NCI-H1092 treated with DMSO at 0.1 percent for 48 hours (cell line): ENCODE measurements around the gene DCBLD1.
"Not testable (repeated sequence)": the region's sequence is repeated elsewhere in the genome, so short reads cannot be mapped to it uniquely, and the experiment has no call there.

Experiments used
- DNase-seq: peaks from one replicate; lab custom pipeline; 2025; lab: John Stamatoyannopoulos, UW

The DCBLD1 gene

GRCh38 chr6:117501722-117502121, 19.2 kb downstream of the DCBLD1 start:
- no peak for DNase-seq

GRCh38 chr6:117502580-117502979, 20.1 kb downstream of the DCBLD1 start:
- DNase-seq, result no peak

- no peak for DNase-seq
These were observed 20.7 kb downstream of the DCBLD1 start for GRCh38 chr6:117503211-117503610.

- no peak for DNase-seq
These were observed 22.1 kb downstream of the DCBLD1 start for GRCh38 chr6:117504478-117505144.

GRCh38 chr6:117505311-117505710, 22.8 kb downstream of the DCBLD1 start:
- no peak for DNase-seq

GRCh38 chr6:117506180-117506835, 23.8 kb downstream of the DCBLD1 start:
- DNase-seq, result no peak

GRCh38 chr6:117506907-117507306, 24.4 kb downstream of the DCBLD1 start:
- DNase-seq, result no peak

- no peak for DNase-seq
These were observed 26.0 kb downstream of the DCBLD1 start for GRCh38 chr6:117508450-117508971.

GRCh38 chr6:117509021-117509420, 26.5 kb downstream of the DCBLD1 start:
- DNase-seq, result no peak

- DNase-seq, result no peak
These were observed 29.8 kb downstream of the DCBLD1 start for GRCh38 chr6:117512056-117512828.

GRCh38 chr6:117512987-117513573, 30.6 kb downstream of the DCBLD1 start:
- DNase-seq, result no peak

GRCh38 chr6:117513778-117514365, 31.4 kb downstream of the DCBLD1 start:
- DNase-seq, result no peak

- DNase-seq, result no peak
These were observed 32.2 kb downstream of the DCBLD1 start for GRCh38 chr6:117514655-117515054.

GRCh38 chr6:117515326-117515725, 32.9 kb downstream of the DCBLD1 start:
- DNase-seq, result no peak

GRCh38 chr6:117517995-117518394, 35.5 kb downstream of the DCBLD1 start:
- not testable (repeated sequence) for DNase-seq

GRCh38 chr6:117518870-117519269, 36.4 kb downstream of the DCBLD1 start:
- DNase-seq, result no peak

GRCh38 chr6:117520603-117521395, 38.3 kb downstream of the DCBLD1 start:
- no peak for DNase-seq

GRCh38 chr6:117521791-117522502, 39.5 kb downstream of the DCBLD1 start:
- no peak for DNase-seq

GRCh38 chr6:117525607-117526006, 43.1 kb downstream of the DCBLD1 start:
- DNase-seq, result no peak

- DNase-seq, result no peak
These were observed 48.2 kb downstream of the DCBLD1 start for GRCh38 chr6:117530467-117531242.
